GM12864 (cell line): ENCODE results near the gene ME2.

ENCODE experiments used
- DNase-seq: peaks from one replicate; pipeline ENCODE4 v3.0.0-alpha.2; 2011; ENCODE audit warnings: low read depth
- H3K4me3 ChIP-seq: 2 replicates; pipeline ENCODE4 v1.5.1; 2011; ENCODE audit warnings: mild to moderate bottlenecking, low read depth, low read length, control low read depth
- CTCF ChIP-seq: IDR thresholded peaks from 2 replicates; pipeline ENCODE4 v1.5.1; 2011; ENCODE audit warnings: low read depth, mild to moderate bottlenecking, moderate library complexity, low read length, control low read depth, inconsistent platforms; ENCODE audit errors: missing control alignments

ME2 gene

DNA sequence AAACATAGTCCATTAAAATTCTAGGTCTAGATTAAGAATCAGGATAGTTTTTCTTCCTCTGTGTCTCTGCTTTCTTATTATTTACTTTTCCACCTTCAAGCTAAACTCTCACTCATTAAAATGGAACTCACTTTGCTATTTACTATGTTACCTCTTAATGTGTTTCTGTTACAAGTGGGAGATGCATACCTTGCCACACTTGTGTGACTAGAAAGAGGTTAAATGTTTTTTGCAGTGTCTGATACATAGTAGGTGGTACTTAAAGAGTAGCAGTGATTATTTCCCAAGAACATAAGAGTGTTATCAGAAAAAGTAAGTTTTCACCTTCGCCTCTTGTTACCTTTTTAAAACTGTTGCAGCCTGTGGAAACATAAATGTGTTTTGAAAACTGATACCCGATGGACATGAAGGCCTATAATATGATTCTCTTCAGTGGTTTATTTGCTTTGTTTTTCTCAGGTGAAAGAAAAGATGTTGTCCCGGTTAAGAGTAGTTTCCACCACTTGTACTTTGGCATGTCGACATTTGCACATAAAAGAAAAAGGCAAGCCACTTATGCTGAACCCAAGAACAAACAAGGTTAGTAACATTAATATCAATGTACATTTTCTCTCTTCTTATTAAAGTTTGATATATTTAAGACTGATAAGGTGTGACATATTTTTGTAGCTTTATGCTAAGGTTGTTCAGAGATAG is 16.6 kb downstream of the ME2 start:
- no peak for DNase-seq
- TF ChIP-seq CTCF: no peak
- no peak overlapping the region for H3K4me3 ChIP-seq

DNA sequence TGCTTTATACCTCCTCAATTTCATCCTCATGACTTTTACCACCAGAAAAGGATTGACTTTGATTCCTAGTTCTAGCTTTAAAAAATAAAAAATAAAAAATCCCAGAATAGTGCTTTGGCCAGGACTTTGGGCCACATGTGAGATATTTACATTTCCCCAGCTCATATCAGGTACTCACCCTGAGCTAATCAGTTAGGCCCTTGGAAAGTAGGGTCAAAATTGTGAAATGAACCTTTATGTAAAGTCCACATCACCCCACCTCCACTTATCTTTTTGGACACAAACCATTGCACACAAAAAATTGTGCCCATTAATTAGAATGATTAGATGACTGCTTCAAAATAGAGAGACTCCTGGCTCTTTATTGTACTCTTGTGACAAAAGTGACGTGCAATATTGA is 17.2 kb downstream of the ME2 start:
- H3K4me3 ChIP-seq: no peak overlapping the region
- no peak for TF ChIP-seq CTCF
- no peak for DNase-seq

GRCh38 chr18:50898919-50899318 is 20.0 kb downstream of the ME2 start:
- no peak overlapping the region for H3K4me3 ChIP-seq
- DNase-seq: no peak
- no peak for TF ChIP-seq CTCF

- no peak for DNase-seq
- no peak for TF ChIP-seq CTCF
- H3K4me3 ChIP-seq: no peak overlapping the region
Measured at GRCh38 chr18:50902797-50903196, 23.9 kb downstream of the ME2 start.

DNA sequence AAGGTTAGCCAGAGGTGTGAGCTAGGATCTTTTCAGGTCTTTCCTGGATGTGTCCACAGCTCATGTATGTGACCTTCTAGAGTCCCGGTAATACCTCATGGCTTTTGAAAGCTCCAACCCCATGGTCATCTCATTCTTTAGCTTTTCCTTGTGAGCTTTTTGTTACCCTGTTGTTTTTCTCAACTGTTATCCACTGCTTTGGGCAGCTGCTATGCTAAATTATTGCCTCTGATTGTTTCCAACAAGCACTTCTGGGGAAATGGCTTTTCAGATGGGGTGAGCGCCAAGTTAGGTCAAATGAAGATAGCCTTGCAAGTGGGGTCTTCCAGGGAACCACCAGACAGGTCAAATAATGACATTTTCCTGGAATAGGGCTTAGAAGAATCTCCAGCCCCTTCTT is 27.9 kb downstream of the ME2 start:
- DNase-seq: no peak
- no peak for TF ChIP-seq CTCF
- no peak overlapping the region for H3K4me3 ChIP-seq

GRCh38 chr18:50909261-50909660 is 30.3 kb downstream of the ME2 start:
- no peak for DNase-seq
- no peak for TF ChIP-seq CTCF
- no peak overlapping the region for H3K4me3 ChIP-seq

GRCh38 chr18:50911006-50911405 is 32.1 kb downstream of the ME2 start:
- TF ChIP-seq CTCF: no peak
- no peak for DNase-seq
- no peak overlapping the region for H3K4me3 ChIP-seq
